Type B pancreatic cell (in vitro differentiated cells): ENCODE results near the gene UHMK1. TPM values are rescaled to one million over a fixed set of nuclear protein-coding genes. Genes with fewer than 3 reads are reported as not detected.

Experiments used
- DNase-seq: peaks from one replicate; pipeline ENCODE4 v3.0.0; 2021; ENCODE audit warnings: mixed read lengths; ENCODE audit not compliant: unreplicated experiment; ENCODE audit errors: extremely low spot score
- H3K27ac Mint-ChIP-seq: 2 replicates; pipeline ENCODE4 v1.8.0; 2021; ENCODE audit warnings: mild to moderate bottlenecking, mixed read lengths
- H3K27me3 Mint-ChIP-seq: 2 replicates; pipeline ENCODE4 v1.8.0; 2021; ENCODE audit warnings: mixed read lengths
- H3K36me3 Mint-ChIP-seq: 2 replicates; pipeline ENCODE4 v1.8.0; 2021; ENCODE audit warnings: mixed read lengths
- H3K4me1 Mint-ChIP-seq: one replicate; pipeline ENCODE4 v1.8.0; 2021; ENCODE audit warnings: mixed read lengths; ENCODE audit not compliant: unreplicated experiment
- H3K4me3 Mint-ChIP-seq: 2 replicates; pipeline ENCODE4 v1.8.0; 2021; ENCODE audit warnings: mild to moderate bottlenecking, mixed read lengths
- H3K9me3 Mint-ChIP-seq: 2 replicates; pipeline ENCODE4 v1.8.0; 2021; ENCODE audit warnings: mixed read lengths
- CTCF ChIP-seq: fragments of 200-600 bp; sonication (generic); conservative IDR thresholded peaks from 2 replicates; pipeline ENCODE4 v1.5.0; 2021; ENCODE audit warnings: antibody characterized with exemption, mild to moderate bottlenecking
- total RNA-seq: library from RNA; stranded (reverse); gene quantifications from 2 replicates; pipeline ENCODE4 v1.2.1, GENCODE V29; 2021; ENCODE audit warnings: low replicate concordance

The UHMK1 gene
- total RNA-seq, 1 donor from 2014 or later, result 23.3 TPM

GRCh38 chr1:162530307-162530987 is 32.8 kb downstream of the UHMK1 start:
- TF ChIP-seq CTCF, result no peak
- H3K9me3 Mint-ChIP-seq, result no peaks in the 10 kb centered on the region
- H3K27me3 Mint-ChIP-seq, result no peaks in the 10 kb centered on the region
- no peak overlapping the region for H3K27ac Mint-ChIP-seq
- peaks cover 3% of the 10 kb centered on the region for H3K36me3 Mint-ChIP-seq
- no peak for DNase-seq
- H3K4me1 Mint-ChIP-seq, result no peaks in the 10 kb centered on the region
- no peak overlapping the region for H3K4me3 Mint-ChIP-seq

GRCh38 chr1:162530988-162531319 is 33.3 kb downstream of the UHMK1 start:
- Mint-ChIP-seq H3K27me3 (no peaks in the 10 kb centered on the region), H3K27ac (no peak overlapping the region), H3K9me3 (no peaks in the 10 kb centered on the region), H3K4me3 (no peak overlapping the region), H3K4me1 (no peaks in the 10 kb centered on the region), H3K36me3 (peaks cover 2% of the 10 kb centered on the region)
- DNase-seq, result no peak
- TF ChIP-seq CTCF, result no peak

DNA sequence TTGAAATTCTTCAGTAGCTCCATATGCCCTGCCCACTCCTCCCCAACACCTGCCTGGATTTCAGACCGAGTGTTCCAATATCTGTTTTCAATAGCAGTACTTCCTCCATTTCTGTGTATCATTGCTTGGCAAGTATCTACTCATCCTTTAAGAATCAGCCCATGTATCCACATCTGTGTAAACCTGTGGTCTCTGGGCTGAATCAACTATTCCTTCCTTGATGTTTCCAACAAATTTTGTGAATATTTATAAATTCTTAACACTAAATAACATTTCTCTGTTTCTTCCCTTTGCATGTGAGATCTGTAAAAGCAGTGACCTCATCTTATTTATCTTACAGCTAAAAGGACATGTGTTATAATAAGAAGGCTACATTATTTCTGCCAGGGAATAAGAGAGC is 37.9 kb downstream of the UHMK1 start:
- Mint-ChIP-seq H3K27me3 (no peaks in the 10 kb centered on the region), H3K36me3 (no peaks in the 10 kb centered on the region), H3K27ac (no peak overlapping the region), H3K9me3 (no peaks in the 10 kb centered on the region), H3K4me1 (no peaks in the 10 kb centered on the region), H3K4me3 (no peak overlapping the region)
- DNase-seq, result no peak
- TF ChIP-seq CTCF, result no peak

GRCh38 chr1:162536511-162536910 is 38.9 kb downstream of the UHMK1 start:
- H3K27ac Mint-ChIP-seq, result no peak overlapping the region
- TF ChIP-seq CTCF, result no peak
- H3K27me3 Mint-ChIP-seq, result no peaks in the 10 kb centered on the region
- no peaks in the 10 kb centered on the region for H3K36me3 Mint-ChIP-seq
- peaks cover 5% of the 10 kb centered on the region for H3K9me3 Mint-ChIP-seq
- no peak overlapping the region for H3K4me3 Mint-ChIP-seq
- DNase-seq, result no peak
- no peaks in the 10 kb centered on the region for H3K4me1 Mint-ChIP-seq

DNA sequence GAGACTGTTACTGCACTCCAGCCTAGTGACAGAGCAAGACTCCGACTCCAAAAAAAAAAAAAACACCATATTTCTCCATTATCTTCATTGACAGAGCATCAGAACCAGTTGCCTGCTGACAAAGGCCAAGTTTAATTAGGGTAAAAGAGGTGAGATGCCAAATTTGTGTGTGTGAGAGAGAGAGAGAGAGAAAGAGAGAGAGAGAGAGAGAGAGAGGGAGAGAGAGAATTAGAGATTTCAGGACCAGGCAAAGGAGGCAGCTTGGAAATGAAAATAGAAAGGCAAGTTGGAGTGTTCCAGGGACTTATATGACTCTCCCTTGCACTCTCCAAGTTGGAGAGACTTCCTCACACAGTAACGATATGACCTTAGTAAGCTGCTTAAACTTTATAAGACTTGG is 39.6 kb downstream of the UHMK1 start:
- no peaks in the 10 kb centered on the region for H3K27me3 Mint-ChIP-seq
- H3K36me3 Mint-ChIP-seq, result no peaks in the 10 kb centered on the region
- H3K4me3 Mint-ChIP-seq, result no peak overlapping the region
- no peak overlapping the region for H3K27ac Mint-ChIP-seq
- no peak for TF ChIP-seq CTCF
- DNase-seq, result no peak
- H3K9me3 Mint-ChIP-seq, result peaks cover 5% of the 10 kb centered on the region
- no peaks in the 10 kb centered on the region for H3K4me1 Mint-ChIP-seq
